SK-N-MC (cell line): ENCODE results near the gene ZAR1L.

Experiments
- EZH2 ChIP-seq: fragments of 200-600 bp; sonication (generic); IDR thresholded peaks from one replicate; pipeline ENCODE4 v1.6.1; 2017; ENCODE audit warnings: antibody characterized with exemption
- FOXP2 ChIP-seq: optimal IDR thresholded peaks from 2 replicates; pipeline ENCODE3; 2011; ENCODE audit warnings: mild to moderate bottlenecking, moderate library complexity; ENCODE audit not compliant: insufficient read depth; ENCODE audit errors: extremely low read length, control extremely low read depth
- POLR2AphosphoS5 ChIP-seq: IDR thresholded peaks from 2 replicates; pipeline ENCODE4 v1.6.1; 2012; ENCODE audit warnings: mild to moderate bottlenecking, low read depth, low read length, borderline replicate concordance

DNA sequence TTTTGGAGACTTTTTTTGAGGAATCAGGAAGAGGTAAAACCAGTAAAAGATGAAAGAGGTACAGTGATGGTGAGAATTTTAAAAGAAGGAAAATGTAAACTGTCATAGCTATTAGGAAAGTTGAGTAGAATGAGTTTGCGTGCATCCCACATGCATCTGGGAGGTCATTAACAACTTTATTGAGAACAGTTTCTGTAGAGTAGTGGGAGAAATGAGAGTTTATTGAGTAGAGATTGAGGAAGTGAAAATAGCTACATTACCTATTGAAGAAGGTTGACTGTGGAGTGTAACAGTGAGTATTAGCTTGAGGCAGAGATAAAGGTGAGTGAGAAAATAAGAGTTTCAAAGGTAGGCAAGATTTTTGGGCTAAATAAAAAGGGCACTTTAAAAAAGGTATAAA is 38.9 kb upstream of the ZAR1L start:
- TF ChIP-seq POLR2AphosphoS5 (no peak), EZH2 (no peak), FOXP2 (no peak)
